K562 (cell line): ENCODE results near the gene MS4A8. TPM values are rescaled to one million over a fixed set of nuclear protein-coding genes. Genes with fewer than 3 reads are reported as not detected.

Experiments used
- ATAC-seq: fragments of 200-7000 bp; cut with Tn5 transposase; 3 replicates; pipeline ENCODE4 v1.9.1; 2020; ENCODE audit warnings: moderate library complexity
- BruUV-seq: library from RNA; stranded (reverse); fragments of 400-500 nt; replicated peaks from 2 replicates; lab custom pipeline; 2021; lab: Mats Ljungman, UMichigan
- CTCF ChIA-PET: fragments of 300-600 bp; formaldehyde crosslinking; extraction: SDS; loops from one replicate; lab custom pipeline; 2021; ENCODE audit warnings: low intra/inter-chr PET ratio; lab: Yijun Ruan, JAX
- POLR2A ChIA-PET: fragments of 300-600, 350-650 bp; sonication (Branson Sonifier 250); formaldehyde crosslinking; extraction: SDS; loops from one replicate; lab custom pipeline; 2021; ENCODE audit warnings: antibody characterized with exemption, inconsistent platforms; lab: Yijun Ruan, JAX
- DNase-seq, 4 experiments: peaks; one replicate each; pipeline versions ENCODE4 v3.0.0 to v3.0.0-alpha.2; 2011 to 2018; ENCODE audit warnings: low spot score in 3 of 4, mixed read lengths in 3 of 4; ENCODE audit errors: extremely low read depth in 1 of 4
- FAIRE-seq: peaks from 2 replicates; lab custom pipeline; 2011; peaks lifted over from hg19 to GRCh38; lab: Jason Lieb, UNC
- H2AFZ ChIP-seq: 2 replicates; pipeline ENCODE4 v1.6.0; 2011; ENCODE audit warnings: low read depth, low read length, control low read depth, inconsistent platforms
- H3K27ac ChIP-seq: fragments of 200-600 bp; 3 replicates; pipeline ENCODE4 v1.8.0; 2011; ENCODE audit warnings: low read depth, mild to moderate bottlenecking, control low read depth, inconsistent platforms, low read length, moderate library complexity, mixed read lengths; ENCODE audit errors: extremely low read depth
- H3K27me3 ChIP-seq, 2 experiments: fragments of 300-600 bp in 1 of 2; 2 replicates in 1 of 2; 3 replicates in 1 of 2; pipeline versions ENCODE4 v1.6.0 to v1.8.0; 2011; ENCODE audit warnings: inconsistent platforms in 2 of 2, low read length in 2 of 2, mild to moderate bottlenecking in 1 of 2, mixed read lengths in 1 of 2, moderate library complexity in 1 of 2; ENCODE audit not compliant: control insufficient read depth in 2 of 2, insufficient read depth in 2 of 2
- H3K36me3 ChIP-seq: fragments of 300-600 bp; 3 replicates; pipeline ENCODE4 v1.8.0; 2011; ENCODE audit warnings: mild to moderate bottlenecking, low read length, inconsistent platforms; ENCODE audit not compliant: control insufficient read depth, insufficient read depth
- H3K4me1 ChIP-seq, 2 experiments: fragments of 200-600 bp in 1 of 2; replicated peaks in 1 of 2; 2 replicates in 1 of 2; 3 replicates in 1 of 2; pipeline versions ENCODE4 v1.5.1 to v1.8.0; 2011; ENCODE audit warnings: inconsistent platforms in 2 of 2, low read length in 2 of 2, mild to moderate bottlenecking in 1 of 2, mixed read lengths in 1 of 2, moderate library complexity in 1 of 2; ENCODE audit not compliant: control insufficient read depth in 2 of 2, insufficient read depth in 2 of 2
- H3K4me2 ChIP-seq: 2 replicates; pipeline ENCODE4 v1.6.1; 2011; ENCODE audit warnings: low read length, control low read depth, inconsistent platforms, mixed read lengths; ENCODE audit not compliant: insufficient read depth
- H3K4me3 ChIP-seq: fragments of 200-600 bp; sonication (generic), shearing (Covaris generic); 2 replicates; pipeline ENCODE4 v1.5.1; 2016; ENCODE audit warnings: control low read depth, inconsistent platforms
- H3K79me2 ChIP-seq: fragments of 200-600 bp; 3 replicates; pipeline ENCODE4 v1.8.0; 2011; ENCODE audit warnings: low read length, inconsistent platforms; ENCODE audit not compliant: control insufficient read depth, insufficient read depth
- H3K9ac ChIP-seq, 2 experiments: 2 replicates each; pipeline versions ENCODE4 v1.6.0 to v1.6.1; 2011; ENCODE audit warnings: low read depth in 2 of 2, low read length in 2 of 2, control low read depth in 1 of 2, inconsistent platforms in 1 of 2, mild to moderate bottlenecking in 1 of 2, mixed read lengths in 1 of 2; ENCODE audit not compliant: insufficient read depth in 1 of 2
- H3K9me1 ChIP-seq: one replicate; pipeline ENCODE4 v1.6.0; 2011; ENCODE audit warnings: inconsistent platforms, mild to moderate bottlenecking, low read length, moderate library complexity; ENCODE audit not compliant: control insufficient read depth, insufficient read depth
- H3K9me3 ChIP-seq: replicated peaks from 2 replicates; pipeline ENCODE4 v1.5.1; 2011; ENCODE audit warnings: low read depth, low read length, inconsistent platforms; ENCODE audit not compliant: control insufficient read depth, insufficient read depth
- H4K20me1 ChIP-seq: replicated peaks from 2 replicates; pipeline ENCODE4 v1.6.1; 2011; ENCODE audit warnings: low read length, inconsistent platforms, mixed read lengths; ENCODE audit not compliant: control insufficient read depth, insufficient read depth
- BCL6 ChIP-seq: fragments of 250-450 bp; sonication (Bioruptor Pico); IDR thresholded peaks from 2 replicates; pipeline ENCODE4 v1.4.0; 2020
- BRF1 ChIP-seq: IDR thresholded peaks from 3 replicates; pipeline ENCODE4 v1.6.1; 2011; ENCODE audit warnings: borderline replicate concordance, mild to moderate bottlenecking; ENCODE audit not compliant: insufficient read length; ENCODE audit errors: extremely low read depth
- CEBPB ChIP-seq: fragments of 450-650 bp; IDR thresholded peaks from 2 replicates; pipeline ENCODE4 v1.6.1; 2016; ENCODE audit warnings: missing genetic modification characterization, missing compliant biosample characterization
- E2F3 ChIP-seq: fragments of 250-450 bp; sonication (Bioruptor Pico); IDR thresholded peaks from 2 replicates; pipeline ENCODE4 v1.4.0; 2020; ENCODE audit warnings: mild to moderate bottlenecking
- ELF4 ChIP-seq: fragments of 450-650 bp; formaldehyde crosslinking; IDR thresholded peaks from 2 replicates; pipeline ENCODE4 v1.4.0; 2022; ENCODE audit warnings: missing genetic modification characterization
- ETS2 ChIP-seq: IDR thresholded peaks from 2 replicates; pipeline ENCODE4 v1.6.1; 2016; ENCODE audit warnings: borderline replicate concordance, missing genetic modification characterization, mild to moderate bottlenecking, moderate library complexity, missing compliant biosample characterization; ENCODE audit not compliant: poor library complexity, severe bottlenecking
- GTF2B ChIP-seq: IDR thresholded peaks from 2 replicates; pipeline ENCODE4 v1.6.1; 2011; ENCODE audit not compliant: insufficient read length; ENCODE audit errors: extremely low read depth
- KLF1 ChIP-seq: fragments of 450-650 bp; IDR thresholded peaks from 2 replicates; pipeline ENCODE4 v1.6.1; 2016; ENCODE audit warnings: missing genetic modification characterization, missing compliant biosample characterization
- MED1 ChIP-seq: sonication (generic); formaldehyde crosslinking; IDR thresholded peaks from 2 replicates; pipeline ENCODE4 v1.8.1; 2023; ENCODE audit warnings: missing genetic modification reagents, borderline replicate concordance
- MEF2D ChIP-seq: conservative IDR thresholded peaks from 2 replicates; pipeline ENCODE4 v1.6.1; 2016; ENCODE audit warnings: low read depth, missing genetic modification characterization, missing compliant biosample characterization
- NCOA1 ChIP-seq: fragments of 450-650 bp; IDR thresholded peaks from 2 replicates; pipeline ENCODE4 v1.6.1; 2016; ENCODE audit warnings: low read depth
- PBX2 ChIP-seq, 2 experiments: IDR thresholded peaks in 1 of 2; conservative IDR thresholded peaks in 1 of 2; 2 replicates each; pipeline ENCODE4 v1.6.1; 2016; ENCODE audit warnings: low read depth in 2 of 2, mild to moderate bottlenecking in 1 of 2, missing compliant biosample characterization in 1 of 2, missing genetic modification characterization in 1 of 2, moderate library complexity in 1 of 2
- POLR2H ChIP-seq: IDR thresholded peaks from 2 replicates; pipeline ENCODE4 v1.6.1; 2016; ENCODE audit warnings: missing genetic modification characterization, low read depth, mild to moderate bottlenecking, control low read depth, missing compliant biosample characterization, moderate library complexity
- SMARCA5 ChIP-seq: fragments of 450-650 bp; IDR thresholded peaks from 2 replicates; pipeline ENCODE4 v1.6.1; 2016
- U2AF2 ChIP-seq: fragments of 200-400 bp; formaldehyde crosslinking; optimal IDR thresholded peaks from 2 replicates; pipeline ENCODE3; 2017; ENCODE audit warnings: low read depth, mild to moderate bottlenecking, low read length
- ZNF830 ChIP-seq: fragments of 250-450 bp; sonication (Bioruptor Pico); IDR thresholded peaks from 2 replicates; pipeline ENCODE4 v1.5.0; 2021; ENCODE audit warnings: mild to moderate bottlenecking
- WGBS: fragments of 100-300 bp; shearing (Covaris generic); methylation state at CpG from one replicate; pipeline ENCODE4 v1.1.6; 2016; ENCODE audit warnings: low coverage, mixed read lengths; ENCODE audit not compliant: insufficient coverage; ENCODE audit errors: missing lambda C conversion rate; 5-methylcytosine and 5-hydroxymethylcytosine counted together
- in situ Hi-C: fragments of 300-500 bp; cut with MboI; formaldehyde crosslinking; loops from 4 replicates; pipeline ENCODE4 v1.15.0; 2018; ENCODE audit warnings: inconsistent platforms, mixed read lengths
- intact Hi-C: fragments of 100-400 bp; cut with micrococcal nuclease; formaldehyde crosslinking; loops from 2 replicates; pipeline ENCODE4 v1.14.2; 2022
- polyA plus RNA-seq, 8 experiments: library from polyadenylated mRNA; depleted of rRNA in 4 of 8; stranded (reverse) in 5 of 8; unstranded in 3 of 8; fragments of >200 nt; fragmentation: Nextera tagmentation in 2 of 8; fragmentation: Illumina TruSeq in 1 of 8; extraction: Ambion mirVana in 2 of 8; extraction: Trizol in 1 of 8; gene quantifications; 2 replicates each; pipeline versions ENCODE4 v1.2.1 to v1.2.3, GENCODE V29; 2011 to 2014; ENCODE audit warnings: inconsistent platforms in 1 of 8, missing spikeins in 1 of 8
- total RNA-seq, 7 experiments: library from RNA; depleted of rRNA in 6 of 7; stranded (reverse); fragments of >200 nt in 6 of 7; fragmentation: Illumina TruSeq in 2 of 7; extraction: Trizol in 2 of 7; gene quantifications; 2 replicates each; pipeline versions ENCODE4 v1.2.1 to v1.2.3, GENCODE V29; 2011 to 2021; ENCODE audit warnings: low replicate concordance in 1 of 7
- TF ChIP-seq, protein P1 (sequence below): sonication (generic); formaldehyde crosslinking; IDR thresholded peaks from 2 replicates; pipeline ENCODE4 v1.8.1; 2023; ENCODE audit warnings: mild to moderate bottlenecking, missing genetic modification reagents, moderate library complexity
- TF ChIP-seq, protein P2 (sequence below): sonication (generic); formaldehyde crosslinking; IDR thresholded peaks from 2 replicates; pipeline ENCODE4 v1.5.0; 2020; ENCODE audit warnings: missing genetic modification reagents
- TF ChIP-seq, protein P3 (sequence below): fragments of 250-450 bp; sonication (Bioruptor Pico); IDR thresholded peaks from 2 replicates; pipeline ENCODE4 v1.8.0; 2022; ENCODE audit warnings: moderate library complexity, mild to moderate bottlenecking, inconsistent platforms

Gene MS4A8
- total and polyA plus RNA-seq, 9 of the 15 experiments (the other 6 are each of a cell fraction or from before 2014, with no cell fraction given): not detected

DNA sequence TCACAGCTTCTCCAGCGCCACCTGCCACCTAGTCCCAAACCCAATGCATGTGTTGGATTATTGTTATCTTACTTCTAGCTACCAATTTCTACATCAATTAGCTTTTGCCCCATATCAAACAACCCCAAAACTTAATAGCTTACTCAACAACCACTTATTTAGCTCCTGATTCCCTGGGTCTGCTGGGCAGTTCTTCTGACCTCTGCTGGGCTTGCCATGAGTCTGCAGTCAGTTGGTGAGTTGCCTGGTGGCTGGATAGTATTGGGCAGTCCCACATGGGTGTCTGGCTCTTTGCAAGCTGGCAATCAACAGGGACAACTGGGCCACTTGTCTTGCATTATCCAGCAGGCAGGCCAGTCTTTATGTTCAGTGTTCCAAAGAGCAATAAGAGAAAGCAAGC lies 43.6 kb downstream of the MS4A8 start:
- POLR2A ChIA-PET: no interaction called here
- Histone ChIP-seq H3K4me1 (no peaks in the 10 kb centered on the region), H3K27ac (no peak overlapping the region), H3K9ac (no peak overlapping the region), H3K4me3 (no peak overlapping the region), H3K27me3 (peaks cover 5 to 22% of the 10 kb centered on the region in 2 experiments; a peak in 3 of 5 replicates), H3K9me3 (no peaks in the 10 kb centered on the region), H3K36me3 (no peaks in the 10 kb centered on the region), H2AFZ (no peak overlapping the region), H3K4me2 (no peak overlapping the region), H4K20me1 (no peaks in the 10 kb centered on the region), H3K9me1 (no peaks in the 10 kb centered on the region), H3K79me2 (no peaks in the 10 kb centered on the region)
- BruUV-seq: no TSS peak
- CTCF ChIA-PET: no interaction called here
- 0% methylated on average over 1 of the region's 1 CpG for WGBS
- in situ Hi-C loops: no loop called here
- no peak for DNase-seq
- ATAC-seq: no peak
- no peak for FAIRE-seq
- intact Hi-C loops: no loop called here
- TF ChIP-seq, protein P1, sequence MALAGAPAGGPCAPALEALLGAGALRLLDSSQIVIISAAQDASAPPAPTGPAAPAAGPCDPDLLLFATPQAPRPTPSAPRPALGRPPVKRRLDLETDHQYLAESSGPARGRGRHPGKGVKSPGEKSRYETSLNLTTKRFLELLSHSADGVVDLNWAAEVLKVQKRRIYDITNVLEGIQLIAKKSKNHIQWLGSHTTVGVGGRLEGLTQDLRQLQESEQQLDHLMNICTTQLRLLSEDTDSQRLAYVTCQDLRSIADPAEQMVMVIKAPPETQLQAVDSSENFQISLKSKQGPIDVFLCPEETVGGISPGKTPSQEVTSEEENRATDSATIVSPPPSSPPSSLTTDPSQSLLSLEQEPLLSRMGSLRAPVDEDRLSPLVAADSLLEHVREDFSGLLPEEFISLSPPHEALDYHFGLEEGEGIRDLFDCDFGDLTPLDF (CRISPR knock-in tag): no peak
- TF ChIP-seq MED1 (CRISPR knock-in tag): no peak
- TF ChIP-seq, protein P2, sequence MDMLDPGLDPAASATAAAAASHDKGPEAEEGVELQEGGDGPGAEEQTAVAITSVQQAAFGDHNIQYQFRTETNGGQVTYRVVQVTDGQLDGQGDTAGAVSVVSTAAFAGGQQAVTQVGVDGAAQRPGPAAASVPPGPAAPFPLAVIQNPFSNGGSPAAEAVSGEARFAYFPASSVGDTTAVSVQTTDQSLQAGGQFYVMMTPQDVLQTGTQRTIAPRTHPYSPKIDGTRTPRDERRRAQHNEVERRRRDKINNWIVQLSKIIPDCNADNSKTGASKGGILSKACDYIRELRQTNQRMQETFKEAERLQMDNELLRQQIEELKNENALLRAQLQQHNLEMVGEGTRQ (CRISPR knock-in tag): no peak
- no peak for TF ChIP-seq ELF4 (CRISPR knock-in tag)
- no peak for TF ChIP-seq MEF2D (tag)
- no peak for TF ChIP-seq SMARCA5
- TF ChIP-seq, protein P3, sequence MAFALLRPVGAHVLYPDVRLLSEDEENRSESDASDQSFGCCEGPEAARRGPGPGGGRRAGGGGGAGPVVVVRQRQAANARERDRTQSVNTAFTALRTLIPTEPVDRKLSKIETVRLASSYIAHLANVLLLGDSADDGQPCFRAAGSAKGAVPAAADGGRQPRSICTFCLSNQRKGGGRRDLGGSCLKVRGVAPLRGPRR (CRISPR knock-in tag): no peak
- TF ChIP-seq GTF2B: no peak
- no peak for TF ChIP-seq KLF1 (tag)
- TF ChIP-seq POLR2H: no peak
- no peak for TF ChIP-seq E2F3
- TF ChIP-seq BRF1: no peak
- no peak for TF ChIP-seq PBX2 (CRISPR knock-in tag; IDR thresholded peaks at IDR 0.05; ENCODE audit: low read depth)
- no peak for TF ChIP-seq PBX2 (tag; conservative IDR thresholded peaks at IDR 0.05; ENCODE audit: low read depth)
- no peak for TF ChIP-seq BCL6 (CRISPR knock-in tag)
- TF ChIP-seq ETS2 (tag): no peak
- TF ChIP-seq NCOA1: no peak
- TF ChIP-seq CEBPB (tag): no peak
- TF ChIP-seq U2AF2: no peak
- TF ChIP-seq ZNF830: no peak
